HCT116 (cell line): ENCODE results near the gene CYP17A1. TPM values are rescaled to one million over a fixed set of nuclear protein-coding genes. Genes with fewer than 3 reads are reported as not detected.

ENCODE experiments used
- ATAC-seq: fragments of 200-7000 bp; cut with Tn5 transposase; 2 replicates; pipeline ENCODE4 v1.9.1; 2020; ENCODE audit warnings: mild to moderate bottlenecking, moderate library complexity
- BruUV-seq: library from RNA; stranded (reverse); fragments of 400-500 nt; replicated peaks from 2 replicates; lab custom pipeline; 2021; lab: Mats Ljungman, UMichigan
- CTCF ChIA-PET: fragments of 300-600 bp; sonication (Branson Sonifier 250); formaldehyde crosslinking; loops from one replicate; lab custom pipeline; 2021; ENCODE audit warnings: antibody characterized with exemption; lab: Charles Lee
- POLR2A ChIA-PET: fragments of 300-600, 350-600 bp; sonication (Branson Sonifier 250); formaldehyde crosslinking; loops from one replicate; lab custom pipeline; 2021; ENCODE audit warnings: antibody characterized with exemption; lab: Charles Lee
- RAD21 ChIA-PET, 2 experiments: fragments of 300-600 bp; sonication (Branson Sonifier 250); formaldehyde crosslinking; loops; one replicate each; lab custom pipeline; 2023; ENCODE audit warnings: low total read pairs in 2 of 2; ENCODE audit not compliant: uncharacterized antibody in 2 of 2, unreplicated experiment in 2 of 2, low non-redundant PET in 1 of 2; lab: Charles Lee
- DNase-seq: peaks from one replicate; pipeline ENCODE4 v3.0.0-alpha.2; 2010; ENCODE audit warnings: low read depth, low spot score
- H2AFZ ChIP-seq: fragments of 200-600 bp; shearing (Covaris generic), sonication (generic); 2 replicates; pipeline ENCODE4 v1.6.1; 2017; ENCODE audit warnings: low read depth, mixed run types, mixed read lengths, antibody characterized with exemption, low read length; ENCODE audit not compliant: poor library complexity, severe bottlenecking
- H3K27ac ChIP-seq: 2 replicates; pipeline ENCODE4 v1.5.1; 2012; ENCODE audit warnings: low read depth, low read length
- H3K27me3 ChIP-seq: fragments of 200-600 bp; sonication (generic); 2 replicates; pipeline ENCODE4 v1.6.1; 2016; ENCODE audit warnings: mixed run types, low read length, mixed read lengths; ENCODE audit not compliant: insufficient read depth
- H3K36me3 ChIP-seq, 2 experiments: fragments of 200-500 bp in 1 of 2; fragments of 200-600 bp in 1 of 2; sonication (Bioruptor generic) in 1 of 2; sonication (generic) in 1 of 2; 2 replicates each; pipeline versions ENCODE4 v1.5.1 to v1.6.1; 2014 to 2016; ENCODE audit warnings: low read length in 2 of 2, inconsistent platforms in 1 of 2, mixed read lengths in 1 of 2, mixed run types in 1 of 2; ENCODE audit not compliant: insufficient read depth in 2 of 2, control insufficient read depth in 1 of 2
- H3K4me1 ChIP-seq, 2 experiments: fragments of 200-600 bp in 1 of 2; sonication (generic) in 1 of 2; 2 replicates each; pipeline versions ENCODE4 v1.5.1 to v1.6.1; 2012 to 2017; ENCODE audit warnings: low read length in 2 of 2, inconsistent platforms in 1 of 2, mild to moderate bottlenecking in 1 of 2, mixed read lengths in 1 of 2, mixed run types in 1 of 2, moderate library complexity in 1 of 2; ENCODE audit not compliant: insufficient read depth in 2 of 2, control insufficient read depth in 1 of 2
- H3K4me2 ChIP-seq: fragments of 200-600 bp; sonication (generic); 2 replicates; pipeline ENCODE4 v1.6.1; 2017; ENCODE audit warnings: mixed run types, low read length, mixed read lengths
- H3K4me3 ChIP-seq, 2 experiments: fragments of 200-600 bp in 1 of 2; sonication (generic) in 1 of 2; replicated peaks in 1 of 2; 2 replicates each; pipeline ENCODE4 v1.5.1; 2011 to 2016; ENCODE audit warnings: low read length in 2 of 2, control low read depth in 1 of 2, low read depth in 1 of 2, mild to moderate bottlenecking in 1 of 2, mixed read lengths in 1 of 2, mixed run types in 1 of 2
- H3K79me2 ChIP-seq: fragments of 200-600 bp; sonication (generic); 2 replicates; pipeline ENCODE4 v1.6.1; 2017; ENCODE audit warnings: mild to moderate bottlenecking, mixed run types, low read length, moderate library complexity, mixed read lengths; ENCODE audit not compliant: insufficient read depth
- H3K9ac ChIP-seq: fragments of 200-600 bp; sonication (generic); 2 replicates; pipeline ENCODE4 v1.6.1; 2016; ENCODE audit warnings: low read length, mixed read lengths
- H3K9me2 ChIP-seq: fragments of 200-600 bp; sonication (generic), shearing (Covaris generic); 2 replicates; pipeline ENCODE4 v1.6.1; 2017; ENCODE audit warnings: mixed run types, mild to moderate bottlenecking, moderate library complexity; ENCODE audit not compliant: insufficient read depth
- H3K9me3 ChIP-seq, 2 experiments: fragments of 200-500 bp in 1 of 2; fragments of 200-600 bp in 1 of 2; sonication (Bioruptor generic) in 1 of 2; sonication (generic) in 1 of 2; 2 replicates each; pipeline ENCODE4 v1.6.1; 2014 to 2017; ENCODE audit warnings: low read length in 2 of 2, mixed read lengths in 2 of 2, inconsistent platforms in 1 of 2, low read depth in 1 of 2, mild to moderate bottlenecking in 1 of 2, mixed run types in 1 of 2, moderate library complexity in 1 of 2; ENCODE audit not compliant: control insufficient read depth in 1 of 2, insufficient read depth in 1 of 2
- H4K20me1 ChIP-seq: fragments of 200-600 bp; sonication (generic), shearing (Covaris generic); 2 replicates; pipeline ENCODE4 v1.6.1; 2017; ENCODE audit warnings: mixed run types, mild to moderate bottlenecking, moderate library complexity; ENCODE audit not compliant: insufficient read depth
- FOSL1 ChIP-seq: IDR thresholded peaks from 2 replicates; pipeline ENCODE4 v1.6.1; 2012; ENCODE audit warnings: low read depth
- MAX ChIP-seq: IDR thresholded peaks from 2 replicates; pipeline ENCODE4 v1.6.1; 2012
- POLR2A ChIP-seq: IDR thresholded peaks from 2 replicates; pipeline ENCODE4 v1.7.0; 2011; ENCODE audit warnings: borderline replicate concordance; ENCODE audit not compliant: insufficient read depth, insufficient read length; ENCODE audit errors: extremely low read depth
- TCF7L2 ChIP-seq: IDR thresholded peaks from 2 replicates; pipeline ENCODE4 v1.7.0; 2011; ENCODE audit warnings: borderline replicate concordance, inconsistent platforms; ENCODE audit not compliant: insufficient read depth, insufficient read length; ENCODE audit errors: extremely low read depth
- YY1 ChIP-seq: IDR thresholded peaks from 2 replicates; pipeline ENCODE4 v1.6.1; 2011; ENCODE audit warnings: low read length, low read depth, moderate library complexity, mild to moderate bottlenecking; ENCODE audit not compliant: insufficient replicate concordance; ENCODE audit errors: extremely low read depth
- intact Hi-C: fragments of 100-400 bp; cut with micrococcal nuclease; formaldehyde crosslinking; loops from 2 replicates; pipeline ENCODE4 v1.10.0; 2022
- total RNA-seq: library from RNA; stranded (reverse); gene quantifications from one replicate; pipeline ENCODE4 v1.2.1, GENCODE V29; 2021; ENCODE audit not compliant: unreplicated experiment

CYP17A1 gene
- total RNA-seq, 1 experiment from 2014 or later: 4.0 TPM

DNA sequence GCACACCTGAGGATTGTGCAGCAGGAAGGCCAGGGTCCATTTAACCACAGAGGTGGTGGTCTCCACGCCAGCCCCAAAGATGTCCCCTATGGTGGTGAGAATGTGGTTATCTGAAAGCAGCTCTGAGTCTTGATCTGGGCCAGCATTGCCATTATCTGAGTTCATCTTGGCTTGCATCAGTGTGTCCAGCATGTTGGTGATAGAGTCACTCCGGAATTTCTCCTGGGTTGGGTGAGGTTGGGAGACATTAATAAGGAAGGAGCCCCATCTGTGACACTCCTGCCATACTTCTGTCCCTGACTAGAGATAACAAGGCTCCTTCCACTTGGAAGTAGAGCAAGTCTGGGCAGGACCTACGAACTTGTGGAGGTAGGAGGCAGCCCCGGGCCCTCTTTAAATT lies 4.2 kb downstream of the CYP17A1 start:
- Histone ChIP-seq H3K9ac (no peak overlapping the region), H3K9me2 (no peaks in the 10 kb centered on the region), H2AFZ (no peak overlapping the region), H3K4me2 (no peak overlapping the region), H3K27ac (no peak overlapping the region), H3K79me2 (no peaks in the 10 kb centered on the region), H4K20me1 (no peaks in the 10 kb centered on the region), H3K4me1 (no peaks in the 10 kb centered on the region; a peak in 1 of 4 replicates), H3K4me3 (no peak overlapping the region), H3K36me3 (no peaks in the 10 kb centered on the region), H3K9me3 (peaks cover 0 to 4% of the 10 kb centered on the region in 2 experiments; a peak in 1 of 4 replicates), H3K27me3 (no peaks in the 10 kb centered on the region; the same call in 1 of the 2 replicates)
- DNase-seq (no peak), ATAC-seq (no peak)
- TF ChIP-seq MAX (no peak), POLR2A (no peak)
- POLR2A ChIA-PET: no interaction called here
- CTCF ChIA-PET: interaction anchor here (5.1 kb wide), 1 partner anchor 68 kb away, joined by 57 read pairs; no protein-coding TSS in a partner anchor
- intact Hi-C loops: no loop called here
- RAD21 ChIA-PET: interaction anchor here in 1 of 2 experiments (0.7 kb wide), 1 partner anchor 69 kb away, joined by 3 read pairs; no protein-coding TSS in a partner anchor
- BruUV-seq: no TSS peak

GRCh38 chr10:102832248-102832647 lies 5.0 kb downstream of the CYP17A1 start:
- intact Hi-C loops: no loop called here
- POLR2A ChIA-PET: no interaction called here

More at GRCh38 chr10:102832248-102832647, 5.0 kb downstream of the CYP17A1 start:
- CTCF ChIA-PET: no interaction called here
- no peak overlapping the region for H3K4me3 ChIP-seq
- no peaks in the 10 kb centered on the region for H4K20me1 ChIP-seq
- DNase-seq (no peak), ATAC-seq (no peak)
- no peaks in the 10 kb centered on the region for H3K9me3 ChIP-seq
- no peaks in the 10 kb centered on the region for H3K79me2 ChIP-seq
- no peak overlapping the region for H3K9ac ChIP-seq
- H3K27me3 ChIP-seq: no peaks in the 10 kb centered on the region; the same call in 1 of the 2 replicates
- H3K36me3 ChIP-seq: no peaks in the 10 kb centered on the region
- no peaks in the 10 kb centered on the region for H3K9me2 ChIP-seq
- no peak overlapping the region for H3K27ac ChIP-seq
- H2AFZ ChIP-seq: no peak overlapping the region
- TF ChIP-seq TCF7L2 (no peak), FOSL1 (no peak), YY1 (no peak)
- H3K4me1 ChIP-seq: no peaks in the 10 kb centered on the region; a peak in 1 of 4 replicates
- no TSS peak for BruUV-seq
- H3K4me2 ChIP-seq: no peak overlapping the region
- RAD21 ChIA-PET: no interaction called here
